ENCODE data around the gene NAT14. TPM values are rescaled to one million over a fixed set of nuclear protein-coding genes. Genes with fewer than 3 reads are reported as not detected.
"Not testable (repeated sequence)": the region's sequence is repeated elsewhere in the genome, so short reads cannot be mapped to it uniquely, and the experiment has no call there.

The NAT14 gene
- total RNA-seq, 1 donor from 2014 or later = 5.6 TPM

- DNase-seq (ENCODE audit: missing footprints) (peak; percentile 40), ATAC-seq (peak; percentile 2)
- intact Hi-C loops (cut with DNase I) = no loop called here
Measured at GRCh38 chr19:55493052-55493644, 8.2 kb downstream of the NAT14 start.

GRCh38 chr19:55493645-55494171 is 8.7 kb downstream of the NAT14 start:
- intact Hi-C loops (cut with DNase I) = no loop called here
- DNase-seq (ENCODE audit: missing footprints) = peak; percentile 64
- peak; percentile 3 for ATAC-seq

GRCh38 chr19:55494172-55494761 is 9.3 kb downstream of the NAT14 start:
- intact Hi-C loops (cut with DNase I) = no loop called here
- ATAC-seq (peak; percentile 73), DNase-seq (ENCODE audit: missing footprints) (peak; percentile 86)

- DNase-seq (ENCODE audit: missing footprints) (peak; percentile 20), ATAC-seq (no peak)
Measured at GRCh38 chr19:55495646-55496349, 10.8 kb downstream of the NAT14 start.

GRCh38 chr19:55496820-55497219 is 11.8 kb downstream of the NAT14 start:
- intact Hi-C loops (cut with DNase I); ATAC-seq: not testable (repeated sequence)
- peak; percentile 37 for DNase-seq (ENCODE audit: missing footprints)

More at GRCh38 chr19:55495646-55496349, 10.8 kb downstream of the NAT14 start:
- intact Hi-C loops (cut with DNase I) = no loop called here

- no peak for ATAC-seq
- DNase-seq (ENCODE audit: missing footprints) = peak; percentile 65
- intact Hi-C loops (cut with DNase I) = no loop called here
Measured at GRCh38 chr19:55497763-55498162, 12.8 kb downstream of the NAT14 start.

- ATAC-seq (no peak), DNase-seq (ENCODE audit: missing footprints) (no peak)
- intact Hi-C loops (cut with DNase I) = no loop called here
Measured at GRCh38 chr19:55498246-55498840, 13.4 kb downstream of the NAT14 start.

GRCh38 chr19:55500368-55500952 is 15.5 kb downstream of the NAT14 start:
- DNase-seq (ENCODE audit: missing footprints) (no peak), ATAC-seq (no peak)
- intact Hi-C loops (cut with DNase I) = loop anchor here (5.0 kb wide), 1 partner anchor 208 kb away; no protein-coding TSS in a partner anchor

GRCh38 chr19:55502197-55502952 is 17.4 kb downstream of the NAT14 start:
- intact Hi-C loops (cut with DNase I) = loop anchor here (5.0 kb wide), 1 partner anchor 210 kb away; no protein-coding TSS in a partner anchor
- DNase-seq (ENCODE audit: missing footprints) (no peak), ATAC-seq (no peak)

- intact Hi-C loops (cut with DNase I) = loop anchor here (5.0 kb wide), 1 partner anchor 211 kb away; no protein-coding TSS in a partner anchor
- DNase-seq (ENCODE audit: missing footprints) = no peak
- ATAC-seq = no peak
Measured at GRCh38 chr19:55503157-55503501, 18.1 kb downstream of the NAT14 start.

- DNase-seq (ENCODE audit: missing footprints) (peak; percentile 95), ATAC-seq (peak; percentile 95)
- intact Hi-C loops (cut with DNase I) = loop anchor here (2.0 to 5.0 kb wide), 3 partner anchors 37 to 363 kb away; no protein-coding TSS in a partner anchor
Measured at GRCh38 chr19:55503502-55504251, 18.7 kb downstream of the NAT14 start.

- ATAC-seq = no peak
- intact Hi-C loops (cut with DNase I) = loop anchor here (2.0 to 5.0 kb wide), 3 partner anchors 37 to 363 kb away; no protein-coding TSS in a partner anchor
- no peak for DNase-seq (ENCODE audit: missing footprints)
Measured at GRCh38 chr19:55504252-55504603, 19.2 kb downstream of the NAT14 start.

GRCh38 chr19:55504981-55505380 is 20.0 kb downstream of the NAT14 start:
- ATAC-seq = no peak
- intact Hi-C loops (cut with DNase I) = loop anchor here (2.0 to 5.0 kb wide), 3 partner anchors 38 to 364 kb away; no protein-coding TSS in a partner anchor
- DNase-seq (ENCODE audit: missing footprints) = no peak

- ATAC-seq = no peak
- intact Hi-C loops (cut with DNase I) = no loop called here
- DNase-seq (ENCODE audit: missing footprints) = no peak
Measured at GRCh38 chr19:55508120-55508519, 23.1 kb downstream of the NAT14 start.

GRCh38 chr19:55516878-55517620 is 32.1 kb downstream of the NAT14 start:
- DNase-seq (ENCODE audit: missing footprints) = peak; percentile 95
- intact Hi-C loops (cut with DNase I) = loop anchor here (1.0 to 5.0 kb wide), 4 partner anchors 20 to 115 kb away; partner anchors contain the start of genes SBK2 and ZNF579
- ATAC-seq = peak; percentile 98

- intact Hi-C loops (cut with DNase I) = loop anchor here (5.0 kb wide), 1 partner anchor 63 kb away; the partner anchor contains the start of gene ZNF579
- DNase-seq (ENCODE audit: missing footprints) (no peak), ATAC-seq (no peak)
Measured at GRCh38 chr19:55519451-55520311, 34.7 kb downstream of the NAT14 start.

Data from Right ventricle myocardium inferior (tissue), 1 donor.